Ascending aorta (tissue), 2 donors: ENCODE data around the gene EXOC3L2. TPM values are rescaled to one million over a fixed set of nuclear protein-coding genes. Genes with fewer than 3 reads are reported as not detected.

Experiments
- DNase-seq, 2 donors: peaks; one replicate each; pipeline ENCODE4 v3.0.0-alpha.2; 2019; ENCODE audit warnings: low spot score in 2 of 2
- H3K27ac ChIP-seq, 2 donors: fragments of 200-600 bp; sonication (generic); one replicate each; pipeline ENCODE4 v1.5.1; 2016 to 2017; ENCODE audit warnings: mild to moderate bottlenecking in 1 of 2
- H3K27me3 ChIP-seq: fragments of 200-600 bp; sonication (generic); one replicate; pipeline ENCODE4 v1.5.1; 2017
- H3K36me3 ChIP-seq, 2 donors: fragments of 200-600 bp; sonication (generic); one replicate each; pipeline ENCODE4 v1.5.1; 2016
- H3K4me1 ChIP-seq, 2 donors: fragments of 200-600 bp; sonication (generic); one replicate each; pipeline ENCODE4 v1.5.1; 2016 to 2017; ENCODE audit warnings: mild to moderate bottlenecking in 1 of 2
- H3K4me3 ChIP-seq, 2 donors: fragments of 200-600 bp; sonication (generic); one replicate each; pipeline ENCODE4 v1.5.1; 2016 to 2017; ENCODE audit warnings: mild to moderate bottlenecking in 1 of 2
- H3K9me3 ChIP-seq, 2 donors: fragments of 200-600 bp; sonication (generic); one replicate each; pipeline ENCODE4 v1.5.1; 2016
- CTCF ChIP-seq, 3 experiments: fragments of 200-600 bp in 2 of 3; fragments of 450-650 bp in 1 of 3; sonication (generic) in 2 of 3; IDR thresholded peaks; one replicate each; pipeline ENCODE4 v1.5.1; 2016 to 2019; ENCODE audit warnings: antibody characterized with exemption in 3 of 3, mild to moderate bottlenecking in 1 of 3, moderate library complexity in 1 of 3
- intact Hi-C: fragments of 100-400 bp; cut with DNase I; formaldehyde crosslinking; loops from one replicate; pipeline ENCODE4 v1.15.1; 2023
- total RNA-seq: library from RNA; depleted of rRNA; stranded (reverse); fragments of >200 nt; gene quantifications from one replicate; pipeline ENCODE4 v1.1.0, GENCODE V29; 2016

Gene EXOC3L2
- total RNA-seq, 1 donor from 2014 or later = 33.5 TPM

- DNase-seq = no peak
- H3K4me1 ChIP-seq = peaks cover 2 to 26% of the 10 kb centered on the region in 2 donors
- peak overlapping the region; percentile 5 to 58 for H3K27ac ChIP-seq
- peak overlapping the region; percentile 83 to 99 for H3K4me3 ChIP-seq
- intact Hi-C loops = loop anchor here (2.0 to 10.0 kb wide), 4 partner anchors 72 to 254 kb away; partner anchors contain the start of genes BLOC1S3, NKPD1, TRAPPC6A and VASP
- no peak for TF ChIP-seq CTCF (IDR thresholded peaks at IDR 0.05)
- no peaks in the 10 kb centered on the region for H3K36me3 ChIP-seq
- no peaks in the 10 kb centered on the region for H3K9me3 ChIP-seq
- H3K27me3 ChIP-seq = no peaks in the 10 kb centered on the region
Measured at GRCh38 chr19:45250216-45250831, 5.1 kb upstream of the EXOC3L2 start.

GRCh38 chr19:45249261-45250033, 4.2 kb upstream of the EXOC3L2 start:
- DNase-seq = no peak
- peaks cover 2 to 24% of the 10 kb centered on the region in 2 donors for H3K4me1 ChIP-seq
- TF ChIP-seq CTCF (IDR thresholded peaks at IDR 0.05) = no peak
- intact Hi-C loops = loop anchor here (2.0 to 10.0 kb wide), 6 partner anchors 71 to 347 kb away; partner anchors contain the start of genes BLOC1S3, NKPD1, TRAPPC6A and VASP
- H3K27ac ChIP-seq = no peak overlapping the region
- H3K36me3 ChIP-seq = no peaks in the 10 kb centered on the region
- H3K9me3 ChIP-seq = no peaks in the 10 kb centered on the region
- H3K27me3 ChIP-seq = no peaks in the 10 kb centered on the region
- no peak overlapping the region for H3K4me3 ChIP-seq

GRCh38 chr19:45247136-45247535, 1.9 kb upstream of the EXOC3L2 start:
- no peak for TF ChIP-seq CTCF (IDR thresholded peaks at IDR 0.05)
- H3K4me3 ChIP-seq = no peak overlapping the region
- H3K27me3 ChIP-seq = no peaks in the 10 kb centered on the region
- no peaks in the 10 kb centered on the region for H3K36me3 ChIP-seq
- intact Hi-C loops = loop anchor here (5.0 to 10.0 kb wide), 2 partner anchors 232 to 345 kb away; no protein-coding TSS in a partner anchor
- peaks cover 0 to 11% of the 10 kb centered on the region in 2 donors for H3K4me1 ChIP-seq
- H3K27ac ChIP-seq = no peak overlapping the region
- no peak for DNase-seq
- no peaks in the 10 kb centered on the region for H3K9me3 ChIP-seq

- H3K9me3 ChIP-seq = no peaks in the 10 kb centered on the region
- TF ChIP-seq CTCF (IDR thresholded peaks at IDR 0.05) = no peak
- H3K4me3 ChIP-seq = no peak overlapping the region
- DNase-seq = no peak
- H3K4me1 ChIP-seq = peaks cover 0 to 9% of the 10 kb centered on the region in 2 donors
- no peak overlapping the region for H3K27ac ChIP-seq
- no peaks in the 10 kb centered on the region for H3K36me3 ChIP-seq
- intact Hi-C loops = loop anchor here (5.0 to 10.0 kb wide), 2 partner anchors 231 to 344 kb away; no protein-coding TSS in a partner anchor
- H3K27me3 ChIP-seq = no peaks in the 10 kb centered on the region
Measured at GRCh38 chr19:45245826-45246225, 619 bp upstream of the EXOC3L2 start.

- no peak overlapping the region for H3K4me3 ChIP-seq
- peaks cover 0 to 4% of the 10 kb centered on the region in 2 donors for H3K4me1 ChIP-seq
- no peaks in the 10 kb centered on the region for H3K9me3 ChIP-seq
- DNase-seq = no peak
- intact Hi-C loops = loop anchor here (10.0 kb wide), 1 partner anchor 229 kb away; no protein-coding TSS in a partner anchor
- no peaks in the 10 kb centered on the region for H3K27me3 ChIP-seq
- H3K27ac ChIP-seq = no peak overlapping the region
- H3K36me3 ChIP-seq = no peaks in the 10 kb centered on the region
- no peak for TF ChIP-seq CTCF (IDR thresholded peaks at IDR 0.05)
Measured at GRCh38 chr19:45244133-45244794, 943 bp downstream of the EXOC3L2 start.
